HG03439 (cell line): Measurements from ENCODE around the gene LRIG1.

Experiments
- ATAC-seq: cut with Tn5 transposase; IDR thresholded peaks from one replicate; pipeline ENCODE4 v1.9.1; 2021; ENCODE audit warnings: mild to moderate bottlenecking, moderate library complexity; ENCODE audit not compliant: unreplicated experiment

The LRIG1 gene

DNA sequence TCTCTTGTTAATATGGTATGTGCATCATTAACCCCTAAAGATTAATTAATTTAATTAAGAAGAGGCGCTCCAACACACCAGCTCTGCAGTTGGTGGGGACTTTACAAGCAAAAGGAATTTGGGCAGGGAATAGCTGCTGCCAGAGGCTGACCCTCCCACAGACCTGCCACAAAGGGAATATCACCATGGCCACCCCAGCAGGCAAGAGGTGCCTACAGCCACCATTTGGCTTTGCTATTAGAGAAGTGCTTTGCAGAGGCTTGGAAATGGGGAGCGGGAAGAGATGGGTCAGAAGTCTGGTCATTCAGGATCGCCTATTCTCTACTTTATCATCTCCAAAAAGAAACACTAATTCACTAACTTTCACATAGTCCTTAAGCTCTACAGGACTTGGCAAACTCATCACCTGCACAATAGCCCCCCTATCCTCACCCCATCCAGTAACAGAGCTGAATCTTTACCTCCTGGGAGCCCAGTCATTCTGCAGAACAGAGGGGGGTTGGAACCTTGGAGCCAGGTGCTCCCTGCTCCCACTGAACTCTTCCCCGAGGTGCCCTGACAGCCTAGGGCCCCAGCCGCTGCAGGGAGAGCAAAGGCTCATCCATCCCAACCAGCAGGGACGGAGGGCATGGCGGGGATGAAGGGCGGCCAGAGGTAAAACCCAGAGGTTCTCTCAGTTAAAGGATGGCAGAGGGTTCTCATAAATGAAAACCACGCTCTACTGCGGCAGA, 29.7 kb downstream of the LRIG1 start:
- ATAC-seq, result no peak

DNA sequence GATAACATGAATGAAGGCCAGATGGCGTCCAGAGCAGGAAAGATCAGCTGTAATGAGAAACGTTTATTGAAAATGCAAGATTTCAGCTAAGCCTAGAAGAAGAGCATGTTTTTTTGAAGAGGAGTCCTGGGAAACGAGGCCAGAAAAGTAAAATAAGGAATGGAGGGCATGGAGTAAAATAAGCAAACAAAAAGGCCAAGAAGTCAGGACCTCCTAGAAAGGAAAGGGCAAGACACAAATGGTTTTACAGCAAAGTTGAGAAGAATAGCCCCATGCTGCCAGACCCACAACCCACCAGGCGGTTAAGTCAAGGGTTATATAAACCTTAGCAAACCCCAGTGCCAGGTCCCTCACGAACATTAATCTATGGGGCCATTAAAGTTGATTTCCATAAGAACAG, 30.5 kb downstream of the LRIG1 start:
- no peak for ATAC-seq

DNA sequence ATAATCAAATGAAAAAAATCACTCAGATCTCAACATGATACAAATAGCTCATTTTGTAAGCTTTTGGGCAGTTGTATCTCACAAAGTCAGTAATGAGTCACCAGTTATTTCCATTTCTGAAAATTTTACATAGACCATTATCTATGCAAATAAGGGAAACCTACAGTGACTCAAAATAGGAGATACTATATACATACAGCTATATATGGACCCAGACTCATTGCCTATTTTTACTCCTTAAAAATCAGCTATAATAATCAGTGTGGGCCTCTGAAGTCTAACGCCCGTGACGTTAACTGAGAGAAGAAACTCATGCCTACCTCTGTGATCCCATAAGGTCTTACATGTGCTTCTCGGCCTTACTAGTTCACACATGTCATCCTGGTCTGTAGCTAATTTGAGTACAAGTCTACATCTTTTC, 31.6 kb downstream of the LRIG1 start:
- ATAC-seq, result peak; percentile 70

GRCh38 chr3:66467996-66468735, 32.7 kb downstream of the LRIG1 start:
- no peak for ATAC-seq

DNA sequence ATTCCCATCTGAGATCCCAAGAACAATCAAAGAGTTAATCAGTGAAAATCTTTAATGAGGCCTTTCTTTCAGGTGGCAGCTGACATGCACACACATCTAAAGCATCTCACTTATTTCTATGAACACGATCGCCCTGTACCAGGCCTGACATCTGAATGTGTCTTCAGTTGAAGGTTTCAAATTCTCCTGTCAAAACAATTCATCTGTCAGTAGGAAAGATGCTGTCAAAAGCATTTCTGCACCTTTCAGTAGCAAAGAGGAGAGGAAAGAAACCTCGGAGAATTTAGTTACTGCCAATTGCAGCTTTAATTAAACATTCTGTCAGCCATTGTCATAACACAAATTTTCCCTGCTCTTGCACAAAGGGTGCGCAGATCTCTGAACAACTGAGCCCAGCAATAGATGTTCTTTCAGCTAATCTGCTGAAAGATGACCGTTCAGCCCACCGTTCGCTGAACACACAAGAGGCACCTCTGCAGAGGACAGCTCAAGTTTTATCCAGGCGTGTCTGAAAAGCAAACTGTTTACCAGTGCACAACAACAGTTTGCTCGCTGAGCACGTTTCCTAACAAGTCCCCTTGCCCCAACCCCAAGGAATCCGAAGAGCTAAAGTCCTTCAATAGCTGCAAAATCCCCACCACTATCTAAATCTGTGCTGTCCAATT, 34.1 kb downstream of the LRIG1 start:
- ATAC-seq, result no peak

DNA sequence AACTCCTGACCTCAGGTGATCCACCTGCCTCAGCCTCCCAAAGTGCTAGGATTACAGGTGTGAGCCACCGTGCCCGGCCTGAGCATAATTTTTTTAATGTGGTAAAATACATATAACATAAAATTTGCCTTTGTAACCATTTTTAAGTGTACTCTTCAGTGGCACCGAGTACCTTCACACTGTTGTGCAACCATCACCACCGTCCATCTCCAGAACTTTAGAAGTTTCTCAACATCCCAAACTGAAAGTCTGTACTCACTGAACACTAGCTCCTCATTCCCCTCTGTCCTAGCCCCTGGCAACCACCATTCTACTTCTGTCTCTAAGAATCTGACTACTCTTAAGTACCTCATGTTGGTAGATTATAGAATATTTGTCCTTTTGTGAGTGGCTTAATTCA, 35.2 kb downstream of the LRIG1 start:
- no peak for ATAC-seq

DNA sequence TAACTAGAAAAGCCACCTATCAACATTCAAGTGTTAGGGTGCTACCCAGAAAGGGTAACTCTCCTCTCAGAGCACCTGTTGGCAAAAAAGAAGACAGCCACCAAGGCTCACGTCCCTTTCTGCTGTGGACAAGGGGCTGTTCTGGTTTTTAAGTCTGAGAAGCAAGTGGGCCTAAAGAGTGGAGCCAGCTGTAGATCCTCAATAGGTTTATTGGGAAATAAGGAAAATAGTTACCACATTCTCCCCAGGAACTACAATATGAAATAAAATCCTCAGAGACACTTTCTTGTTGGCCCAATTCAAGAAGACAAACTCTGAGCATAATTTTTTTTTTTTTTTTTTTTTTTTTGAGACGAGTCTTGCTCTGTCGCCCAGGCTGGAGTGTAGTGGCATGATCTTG, 35.8 kb downstream of the LRIG1 start:
- ATAC-seq, result no peak

DNA sequence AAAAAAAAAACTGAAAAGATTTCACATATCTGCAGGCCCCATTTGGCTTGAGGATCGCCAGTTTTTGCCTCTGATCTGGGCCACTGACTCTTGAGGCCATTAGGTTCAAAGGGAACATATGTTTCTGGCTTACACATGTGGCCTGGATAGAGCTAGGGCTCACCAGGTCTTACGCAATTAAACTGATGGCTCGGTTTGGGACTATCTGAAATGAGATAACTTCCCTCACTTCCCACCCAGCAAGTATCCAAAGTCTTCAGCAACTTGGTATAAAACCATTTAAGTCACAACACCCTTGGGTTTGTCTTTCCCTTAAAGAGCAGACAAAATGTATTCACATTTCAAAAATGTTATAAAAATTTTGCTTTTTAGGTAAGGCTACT, 36.3 kb downstream of the LRIG1 start:
- ATAC-seq, result no peak

DNA sequence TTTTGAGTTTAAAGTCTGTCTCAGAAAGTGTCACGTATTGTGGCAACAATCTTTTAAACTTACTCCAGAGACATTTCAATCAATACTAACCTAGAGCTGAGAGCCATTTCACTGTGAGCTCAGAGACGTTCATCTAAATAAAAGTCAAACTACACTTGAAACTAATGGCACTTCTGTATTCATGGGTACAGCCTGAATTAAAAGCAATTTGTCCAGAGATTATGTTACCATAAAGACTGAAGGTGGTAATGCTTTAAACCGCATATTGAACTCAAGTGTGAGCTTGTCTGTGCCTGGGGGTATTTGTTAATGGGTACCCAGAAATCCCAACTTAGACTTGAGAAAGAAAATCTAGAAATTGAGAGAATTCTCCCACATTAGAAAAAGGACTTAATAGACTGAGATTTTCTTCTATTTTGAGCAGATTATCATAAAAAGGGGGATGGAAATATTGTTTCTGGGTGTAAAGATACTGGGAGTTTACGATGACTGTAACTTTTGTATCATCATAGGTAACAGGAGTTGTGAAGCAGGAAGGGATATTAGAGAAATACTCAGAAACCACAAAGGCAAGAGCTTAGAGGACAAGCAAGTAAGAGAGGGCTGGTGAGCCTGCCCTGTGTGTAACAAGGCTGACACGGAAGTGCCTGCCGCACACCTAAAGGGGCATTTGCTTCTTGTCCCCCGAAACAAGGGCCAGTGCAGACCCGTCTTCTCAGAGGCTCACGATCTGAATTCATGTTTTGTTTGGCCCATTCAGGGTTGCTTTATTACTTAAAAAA, 36.9 kb downstream of the LRIG1 start:
- ATAC-seq, result no peak

DNA sequence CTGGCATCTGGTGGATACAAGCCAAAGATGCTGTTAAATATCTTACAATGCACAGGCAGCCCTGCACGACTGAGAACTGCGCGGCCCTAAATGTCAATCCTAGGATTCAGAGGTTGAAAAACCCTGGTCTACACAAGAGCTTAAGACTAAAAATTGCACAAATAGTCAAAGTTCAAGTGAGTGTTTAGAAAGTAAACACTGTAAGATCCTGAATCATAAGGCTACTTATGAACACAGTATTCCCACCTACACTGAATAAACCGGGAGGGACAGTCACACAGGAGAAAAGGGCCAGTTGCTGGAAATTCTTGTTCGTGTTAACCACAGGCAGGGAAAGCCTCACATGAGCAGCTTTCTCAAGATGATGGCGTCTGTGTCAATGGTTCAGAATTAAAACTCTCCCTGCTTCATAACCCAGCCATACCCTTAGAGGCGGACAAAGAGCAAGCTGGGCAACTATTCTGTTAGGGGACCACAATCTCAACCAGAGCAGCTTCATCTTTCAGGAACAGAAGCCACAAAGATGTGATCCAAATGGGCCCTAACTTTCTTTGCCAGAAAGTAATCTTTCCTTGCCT, 37.7 kb downstream of the LRIG1 start:
- no peak for ATAC-seq

- ATAC-seq, result no peak
Measured at GRCh38 chr3:66457252-66457651, 43.6 kb downstream of the LRIG1 start.

- ATAC-seq, result no peak
Measured at GRCh38 chr3:66456711-66457173, 44.1 kb downstream of the LRIG1 start.

DNA sequence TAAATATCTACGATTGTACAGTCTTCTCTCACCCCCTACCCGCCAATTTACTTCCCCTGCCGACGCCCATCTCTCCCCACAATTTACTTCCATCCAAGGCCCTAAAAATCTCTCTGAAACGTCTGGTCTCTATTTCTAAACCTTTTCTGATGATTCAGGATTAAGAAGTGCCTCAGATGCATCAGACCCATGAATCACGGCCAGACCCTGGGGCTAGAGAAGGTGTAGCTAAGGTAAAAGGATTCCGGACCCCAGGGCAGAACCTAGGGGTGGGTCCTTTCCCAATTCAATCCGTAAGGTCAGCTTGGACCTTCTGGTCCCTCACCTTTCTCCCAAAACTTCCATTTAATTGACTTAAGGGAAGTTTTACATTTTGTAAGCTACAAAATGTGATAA, 46.4 kb downstream of the LRIG1 start:
- no peak for ATAC-seq

- no peak for ATAC-seq
Measured at GRCh38 chr3:66453651-66454463, 47.0 kb downstream of the LRIG1 start.

DNA sequence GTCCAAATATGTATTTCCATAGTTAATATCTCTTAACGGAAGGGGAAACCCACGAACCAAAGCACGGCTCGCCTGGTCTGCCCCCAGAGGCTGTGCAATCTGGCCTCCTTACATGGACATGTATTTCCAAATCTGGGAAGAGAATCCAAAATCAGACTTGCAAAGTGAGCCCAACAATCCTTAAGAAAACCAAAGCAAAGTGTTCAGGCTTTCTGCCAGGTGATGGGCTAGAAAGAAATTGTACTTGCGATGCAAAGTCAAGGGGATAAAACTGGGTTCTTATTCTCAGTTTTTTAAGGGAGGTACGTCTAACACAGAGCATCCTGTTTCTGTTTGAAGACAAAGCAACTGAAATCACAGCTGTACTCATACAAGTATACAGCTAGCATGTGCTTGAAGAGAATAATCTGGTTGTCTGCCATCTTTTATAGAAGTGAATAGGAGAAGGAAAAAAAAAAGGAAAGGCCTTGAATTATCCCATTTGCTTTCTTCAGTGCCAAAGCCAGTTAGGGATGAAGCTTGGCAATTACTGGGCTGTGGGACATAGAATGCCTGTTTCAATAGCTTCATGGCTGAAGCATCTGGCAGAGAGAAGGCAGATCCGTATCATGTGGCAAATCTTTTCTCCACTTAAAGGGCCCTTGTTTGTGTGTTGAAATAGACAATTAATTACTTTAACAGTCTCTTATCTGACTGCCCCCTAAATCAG, 48.4 kb downstream of the LRIG1 start:
- ATAC-seq, result no peak

DNA sequence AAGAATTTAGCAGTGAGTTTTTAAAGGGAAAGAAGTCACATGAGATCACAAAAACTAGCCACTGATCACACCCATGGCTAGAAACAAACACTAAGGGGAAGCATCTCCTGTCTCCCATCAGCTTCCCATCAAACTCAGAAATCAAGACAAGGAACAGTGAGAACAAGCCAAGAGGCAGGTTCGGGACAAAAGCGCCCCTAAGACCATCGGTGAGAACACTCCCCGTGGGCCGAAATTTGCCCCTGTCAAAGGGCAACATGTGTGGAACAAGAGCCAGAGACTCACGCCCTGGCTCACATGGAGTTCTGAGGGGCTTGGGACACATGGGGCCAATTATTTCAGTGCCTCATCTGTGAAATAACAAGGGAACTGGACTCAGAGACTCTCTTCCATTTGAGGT, 49.1 kb downstream of the LRIG1 start:
- no peak for ATAC-seq

GRCh38 chr3:66450390-66451022, 50.3 kb downstream of the LRIG1 start:
- no peak for ATAC-seq

DNA sequence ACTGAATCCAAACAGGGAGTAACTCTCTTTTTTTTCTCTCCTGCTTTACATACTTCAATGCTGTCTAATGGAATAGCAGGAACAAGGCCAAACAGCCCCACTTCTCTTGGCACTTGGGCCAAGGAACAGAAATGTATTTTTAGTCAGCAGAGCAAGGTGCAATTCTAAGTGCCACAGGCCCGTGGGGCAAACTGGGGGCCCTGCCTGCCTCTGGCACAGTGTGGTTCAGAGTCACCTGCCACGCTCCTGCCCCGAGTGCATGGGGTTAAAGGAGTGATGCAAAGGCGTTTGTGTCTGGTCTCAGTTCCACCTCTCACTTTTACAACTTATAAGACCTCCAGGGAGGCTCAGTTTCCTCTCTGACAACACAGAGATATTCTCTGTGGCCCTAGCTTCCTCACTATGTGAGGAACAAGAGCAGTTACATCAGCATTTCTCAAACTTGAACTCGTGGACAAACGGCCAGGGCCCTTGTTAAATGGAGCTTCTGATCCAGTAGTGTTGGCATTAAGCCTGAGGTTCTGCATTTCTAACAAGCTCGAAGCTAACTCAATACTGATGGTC, 51.3 kb downstream of the LRIG1 start:
- no peak for ATAC-seq
